ENCODE results near the gene CFAP58.

The CFAP58 gene

GRCh38 chr10:104332243-104333031 lies 21.2 kb upstream of the CFAP58 start:
- TF ChIP-seq MAX (IDR thresholded peaks at IDR 0.05) (no peak), NFIC (IDR thresholded peaks at IDR 0.05) (no peak), YY1 (IDR thresholded peaks at IDR 0.05; ENCODE audit: low read depth) (no peak), ZBTB7A (IDR thresholded peaks at IDR 0.05; ENCODE audit: low read depth) (no peak), CEBPB (IDR thresholded peaks at IDR 0.05) (no peak), TCF12 (IDR thresholded peaks at IDR 0.05; ENCODE audit: low read depth) (no peak), FOXM1 (IDR thresholded peaks at IDR 0.05; ENCODE audit: borderline replicate concordance, low read depth) (no peak)

DNA sequence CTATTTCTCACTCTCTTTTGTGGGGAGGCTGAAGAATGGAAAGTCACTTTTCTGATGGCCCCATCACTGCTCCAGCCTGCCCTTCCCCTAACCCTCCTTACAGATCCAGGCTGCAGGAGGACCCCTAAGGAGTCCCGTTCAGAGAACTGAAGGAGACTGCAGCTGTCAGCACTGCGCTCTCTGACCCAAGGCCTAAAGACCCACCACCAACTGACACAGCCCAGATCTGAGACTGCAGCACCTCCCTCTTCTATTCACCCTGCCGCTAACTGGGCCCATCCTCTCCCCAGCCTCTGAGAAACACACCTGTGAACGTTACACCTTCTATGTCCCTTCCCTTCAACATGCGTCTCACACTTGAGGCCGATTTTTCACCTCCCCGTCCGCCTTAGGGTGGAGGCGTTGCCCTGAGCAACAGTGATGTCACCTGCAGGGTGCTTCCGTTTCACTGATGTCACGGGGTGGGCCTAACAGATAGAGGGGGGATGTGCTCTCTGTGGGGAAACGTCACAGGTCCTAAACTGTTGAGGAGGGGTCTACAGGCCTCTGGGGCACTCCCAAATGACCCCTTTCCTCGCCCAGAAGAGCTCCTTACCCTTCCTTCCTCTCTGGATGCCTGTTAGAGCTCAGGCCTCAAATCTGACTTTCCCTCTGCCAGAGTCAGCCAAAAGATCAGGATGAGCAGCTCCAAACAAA lies 20.5 kb upstream of the CFAP58 start:
- TF ChIP-seq, protein P1, sequence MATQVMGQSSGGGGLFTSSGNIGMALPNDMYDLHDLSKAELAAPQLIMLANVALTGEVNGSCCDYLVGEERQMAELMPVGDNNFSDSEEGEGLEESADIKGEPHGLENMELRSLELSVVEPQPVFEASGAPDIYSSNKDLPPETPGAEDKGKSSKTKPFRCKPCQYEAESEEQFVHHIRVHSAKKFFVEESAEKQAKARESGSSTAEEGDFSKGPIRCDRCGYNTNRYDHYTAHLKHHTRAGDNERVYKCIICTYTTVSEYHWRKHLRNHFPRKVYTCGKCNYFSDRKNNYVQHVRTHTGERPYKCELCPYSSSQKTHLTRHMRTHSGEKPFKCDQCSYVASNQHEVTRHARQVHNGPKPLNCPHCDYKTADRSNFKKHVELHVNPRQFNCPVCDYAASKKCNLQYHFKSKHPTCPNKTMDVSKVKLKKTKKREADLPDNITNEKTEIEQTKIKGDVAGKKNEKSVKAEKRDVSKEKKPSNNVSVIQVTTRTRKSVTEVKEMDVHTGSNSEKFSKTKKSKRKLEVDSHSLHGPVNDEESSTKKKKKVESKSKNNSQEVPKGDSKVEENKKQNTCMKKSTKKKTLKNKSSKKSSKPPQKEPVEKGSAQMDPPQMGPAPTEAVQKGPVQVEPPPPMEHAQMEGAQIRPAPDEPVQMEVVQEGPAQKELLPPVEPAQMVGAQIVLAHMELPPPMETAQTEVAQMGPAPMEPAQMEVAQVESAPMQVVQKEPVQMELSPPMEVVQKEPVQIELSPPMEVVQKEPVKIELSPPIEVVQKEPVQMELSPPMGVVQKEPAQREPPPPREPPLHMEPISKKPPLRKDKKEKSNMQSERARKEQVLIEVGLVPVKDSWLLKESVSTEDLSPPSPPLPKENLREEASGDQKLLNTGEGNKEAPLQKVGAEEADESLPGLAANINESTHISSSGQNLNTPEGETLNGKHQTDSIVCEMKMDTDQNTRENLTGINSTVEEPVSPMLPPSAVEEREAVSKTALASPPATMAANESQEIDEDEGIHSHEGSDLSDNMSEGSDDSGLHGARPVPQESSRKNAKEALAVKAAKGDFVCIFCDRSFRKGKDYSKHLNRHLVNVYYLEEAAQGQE (IDR thresholded peaks at IDR 0.05; ENCODE audit: low read depth) = no peak
- TF ChIP-seq YY1 (IDR thresholded peaks at IDR 0.05; ENCODE audit: low read depth) (no peak), TEAD4 (IDR thresholded peaks at IDR 0.05) (no peak), CREB1 (IDR thresholded peaks at IDR 0.05; ENCODE audit: low read depth) (no peak), FOXM1 (IDR thresholded peaks at IDR 0.05; ENCODE audit: borderline replicate concordance, low read depth) (no peak), EP300 (IDR thresholded peaks at IDR 0.05; ENCODE audit: borderline replicate concordance) (no peak), ZBTB7A (IDR thresholded peaks at IDR 0.05; ENCODE audit: low read depth) (no peak), NFIC (IDR thresholded peaks at IDR 0.05) (no peak), MAX (IDR thresholded peaks at IDR 0.05) (no peak), TCF12 (IDR thresholded peaks at IDR 0.05; ENCODE audit: low read depth) (no peak), EGR1 (IDR thresholded peaks at IDR 0.05) (no peak), CEBPB (IDR thresholded peaks at IDR 0.05) (no peak), TAF1 (IDR thresholded peaks at IDR 0.05; ENCODE audit: low read depth) (no peak), RAD21 (IDR thresholded peaks at IDR 0.05; ENCODE audit: low read depth) (no peak)
- TF ChIP-seq, protein P2, sequence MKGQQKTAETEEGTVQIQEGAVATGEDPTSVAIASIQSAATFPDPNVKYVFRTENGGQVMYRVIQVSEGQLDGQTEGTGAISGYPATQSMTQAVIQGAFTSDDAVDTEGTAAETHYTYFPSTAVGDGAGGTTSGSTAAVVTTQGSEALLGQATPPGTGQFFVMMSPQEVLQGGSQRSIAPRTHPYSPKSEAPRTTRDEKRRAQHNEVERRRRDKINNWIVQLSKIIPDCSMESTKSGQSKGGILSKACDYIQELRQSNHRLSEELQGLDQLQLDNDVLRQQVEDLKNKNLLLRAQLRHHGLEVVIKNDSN (IDR thresholded peaks at IDR 0.05) = no peak

GRCh38 chr10:104333728-104334373 lies 19.8 kb upstream of the CFAP58 start:
- TF ChIP-seq, protein P2 (IDR thresholded peaks at IDR 0.05) = no peak
- no peak for TF ChIP-seq TCF12 (IDR thresholded peaks at IDR 0.05; ENCODE audit: low read depth)
- TF ChIP-seq RAD21 (IDR thresholded peaks at IDR 0.05; ENCODE audit: low read depth) = no peak
- TF ChIP-seq EGR1 (IDR thresholded peaks at IDR 0.05) = no peak
- TF ChIP-seq CREB1 (IDR thresholded peaks at IDR 0.05; ENCODE audit: low read depth) = no peak
- no peak for TF ChIP-seq FOXM1 (IDR thresholded peaks at IDR 0.05; ENCODE audit: borderline replicate concordance, low read depth)
- TF ChIP-seq, protein P1 (IDR thresholded peaks at IDR 0.05; ENCODE audit: low read depth) = no peak
- TF ChIP-seq TAF1 (IDR thresholded peaks at IDR 0.05; ENCODE audit: low read depth) = no peak
- no peak for TF ChIP-seq YY1 (IDR thresholded peaks at IDR 0.05; ENCODE audit: low read depth)
- TF ChIP-seq TEAD4 (IDR thresholded peaks at IDR 0.05) = no peak
- TF ChIP-seq EP300 (IDR thresholded peaks at IDR 0.05; ENCODE audit: borderline replicate concordance) = no peak
- no peak for TF ChIP-seq MAX (IDR thresholded peaks at IDR 0.05)

GRCh38 chr10:104334561-104334960 lies 19.1 kb upstream of the CFAP58 start:
- TF ChIP-seq EP300 (IDR thresholded peaks at IDR 0.05; ENCODE audit: borderline replicate concordance) = no peak
- TF ChIP-seq, protein P2 (IDR thresholded peaks at IDR 0.05) = no peak
- TF ChIP-seq, protein P1 (IDR thresholded peaks at IDR 0.05; ENCODE audit: low read depth) = no peak
- TF ChIP-seq RAD21 (IDR thresholded peaks at IDR 0.05; ENCODE audit: low read depth) = no peak
- TF ChIP-seq YY1 (IDR thresholded peaks at IDR 0.05; ENCODE audit: low read depth) = no peak
- no peak for TF ChIP-seq CREB1 (IDR thresholded peaks at IDR 0.05; ENCODE audit: low read depth)
- no peak for TF ChIP-seq TEAD4 (IDR thresholded peaks at IDR 0.05)
- no peak for TF ChIP-seq CEBPB (IDR thresholded peaks at IDR 0.05)
- no peak for TF ChIP-seq MAX (IDR thresholded peaks at IDR 0.05)
- TF ChIP-seq FOXM1 (IDR thresholded peaks at IDR 0.05; ENCODE audit: borderline replicate concordance, low read depth) = no peak
- no peak for TF ChIP-seq ZBTB7A (IDR thresholded peaks at IDR 0.05; ENCODE audit: low read depth)
- no peak for TF ChIP-seq TCF12 (IDR thresholded peaks at IDR 0.05; ENCODE audit: low read depth)
- TF ChIP-seq TAF1 (IDR thresholded peaks at IDR 0.05; ENCODE audit: low read depth) = no peak
- TF ChIP-seq EGR1 (IDR thresholded peaks at IDR 0.05) = no peak
- TF ChIP-seq NFIC (IDR thresholded peaks at IDR 0.05) = no peak
